Gastroesophageal sphincter (tissue), 4 donors: ENCODE data around the gene ZNF208. TPM values are rescaled to one million over a fixed set of nuclear protein-coding genes. Genes with fewer than 3 reads are reported as not detected.

Experiments used
- ATAC-seq: fragments of 150-250 bp; one replicate; pipeline ENCODE4 v1.9.1; 2016; ENCODE audit warnings: mild to moderate bottlenecking, moderate library complexity
- H3K27ac ChIP-seq, 4 donors: fragments of 200-600 bp; sonication (generic) in 3 of 4; 1 replicate in 3 of 4; 2 replicates in 1 of 4; pipeline ENCODE4 v1.5.1; 2016 to 2019
- H3K27me3 ChIP-seq: fragments of 200-600 bp; sonication (generic); one replicate; pipeline ENCODE4 v1.5.1; 2019
- H3K36me3 ChIP-seq, 2 donors: fragments of 200-600 bp; sonication (generic); one replicate each; pipeline ENCODE4 v1.5.1; 2019; ENCODE audit warnings: control low read depth in 1 of 2
- H3K4me1 ChIP-seq, 3 donors: fragments of 200-600 bp; sonication (generic); 1 replicate in 2 of 3; 2 replicates in 1 of 3; pipeline ENCODE4 v1.5.1; 2016 to 2019; ENCODE audit warnings: control low read depth in 2 of 3
- H3K4me3 ChIP-seq, 2 donors: fragments of 200-600 bp; sonication (generic); one replicate each; pipeline ENCODE4 v1.5.1; 2019; ENCODE audit warnings: mild to moderate bottlenecking in 1 of 2, moderate library complexity in 1 of 2
- H3K9me3 ChIP-seq, 3 donors: fragments of 200-600 bp; sonication (generic); one replicate each; pipeline ENCODE4 v1.5.1; 2017 to 2019; ENCODE audit warnings: control low read depth in 2 of 3
- CTCF ChIP-seq, 4 experiments: fragments of 200-600 bp in 2 of 4; fragments of 450-650 bp in 2 of 4; sonication (generic) in 1 of 4; IDR thresholded peaks; one replicate each; pipeline ENCODE4 v1.5.1; 2017 to 2019; ENCODE audit warnings: antibody characterized with exemption in 4 of 4, mild to moderate bottlenecking in 2 of 4, moderate library complexity in 2 of 4
- EP300 ChIP-seq: sonication (generic); formaldehyde crosslinking; IDR thresholded peaks from one replicate; pipeline ENCODE4 v1.6.1; 2017; ENCODE audit warnings: antibody characterized with exemption, mild to moderate bottlenecking
- POLR2A ChIP-seq, 2 donors: fragments of 450-650 bp; IDR thresholded peaks; one replicate each; pipeline ENCODE4 v1.6.1; 2017; ENCODE audit warnings: antibody characterized with exemption in 2 of 2, mild to moderate bottlenecking in 2 of 2, moderate library complexity in 1 of 2
- POLR2AphosphoS5 ChIP-seq: sonication (generic); formaldehyde crosslinking; IDR thresholded peaks from one replicate; pipeline ENCODE4 v1.6.1; 2017; ENCODE audit warnings: antibody characterized with exemption
- WGBS, 2 donors: methylation state at CpG; one replicate each; pipeline ENCODE4 v1.1.5; 2018; ENCODE audit warnings: low coverage in 1 of 2; 5-methylcytosine and 5-hydroxymethylcytosine counted together
- total RNA-seq, 4 donors: library from RNA; depleted of rRNA; stranded (reverse); fragments of >200 nt; gene quantifications; one replicate each; pipeline ENCODE4 v1.1.0, GENCODE V29; 2016

Gene ZNF208
- total RNA-seq, 4 donors from 2014 or later, result 1.6 to 23.2 (median 10.2) TPM

GRCh38 chr19:21908066-21908465, 102.7 kb downstream of the ZNF208 start:
- 79 to 95% methylated on average over 3 of the region's 3 CpGs for WGBS, 2 donors
- Histone ChIP-seq H3K9me3 (no peaks in the 10 kb centered on the region), H3K27ac (no peak overlapping the region), H3K4me1 (no peaks in the 10 kb centered on the region), H3K27me3 (no peaks in the 10 kb centered on the region), H3K4me3 (no peak overlapping the region), H3K36me3 (no peaks in the 10 kb centered on the region)
- no peak for ATAC-seq
- TF ChIP-seq CTCF (IDR thresholded peaks at IDR 0.05) (no peak), EP300 (no peak), POLR2AphosphoS5 (no peak), POLR2A (IDR thresholded peaks at IDR 0.05) (no peak)

- Histone ChIP-seq H3K4me3 (no peak overlapping the region), H3K4me1 (no peaks in the 10 kb centered on the region), H3K9me3 (no peaks in the 10 kb centered on the region), H3K27me3 (no peaks in the 10 kb centered on the region), H3K27ac (no peak overlapping the region), H3K36me3 (no peaks in the 10 kb centered on the region)
- TF ChIP-seq POLR2AphosphoS5, result no peak
- TF ChIP-seq POLR2A (IDR thresholded peaks at IDR 0.05), result no peak
- TF ChIP-seq EP300, result no peak
- TF ChIP-seq CTCF (IDR thresholded peaks at IDR 0.05), result no peak
- 75 to 89% methylated on average over 2 to 3 of the region's 4 CpGs for WGBS, 2 donors
- ATAC-seq, result no peak
Measured at GRCh38 chr19:21907516-21907915, 103.2 kb downstream of the ZNF208 start.

- Histone ChIP-seq H3K27me3 (no peaks in the 10 kb centered on the region), H3K4me1 (no peaks in the 10 kb centered on the region), H3K9me3 (peaks cover 0 to 9% (median 0%) of the 10 kb centered on the region in 3 donors), H3K4me3 (no peak overlapping the region), H3K27ac (no peak overlapping the region), H3K36me3 (no peaks in the 10 kb centered on the region)
- no peak for ATAC-seq
- TF ChIP-seq CTCF (IDR thresholded peaks at IDR 0.05) (no peak), POLR2AphosphoS5 (no peak), POLR2A (IDR thresholded peaks at IDR 0.05) (no peak), EP300 (no peak)
- 57 to 80% methylated on average over 1 of the region's 1 CpG for WGBS, 2 donors
Measured at GRCh38 chr19:21902571-21902970, 108.2 kb downstream of the ZNF208 start.

GRCh38 chr19:21901861-21902260, 108.9 kb downstream of the ZNF208 start:
- H3K4me3 ChIP-seq, result no peak overlapping the region

More at GRCh38 chr19:21901861-21902260, 108.9 kb downstream of the ZNF208 start:
- no peaks in the 10 kb centered on the region for H3K4me1 ChIP-seq
- TF ChIP-seq EP300 (no peak), POLR2AphosphoS5 (no peak), CTCF (IDR thresholded peaks at IDR 0.05) (no peak), POLR2A (IDR thresholded peaks at IDR 0.05) (no peak)
- WGBS, 2 donors, result 77 to 90% methylated on average over 3 of the region's 3 CpGs
- no peaks in the 10 kb centered on the region for H3K27me3 ChIP-seq
- peaks cover 0 to 15% (median 0%) of the 10 kb centered on the region in 3 donors for H3K9me3 ChIP-seq
- no peaks in the 10 kb centered on the region for H3K36me3 ChIP-seq
- no peak overlapping the region for H3K27ac ChIP-seq
- no peak for ATAC-seq
